H1 (cell line): Measurements from ENCODE around the gene CLDND1.

ENCODE experiments used
- BACH1 ChIP-seq: IDR thresholded peaks from 2 replicates; pipeline ENCODE4 v1.6.1; 2012; ENCODE audit warnings: low read length, improper control_type of control experiment
- BCL11A ChIP-seq, 2 experiments: IDR thresholded peaks; one replicate each; pipeline ENCODE4 v1.6.1; 2011; ENCODE audit warnings: low read depth in 2 of 2, low read length in 2 of 2, mild to moderate bottlenecking in 2 of 2
- CBX5 ChIP-seq: fragments of 300-800, 300-1000 bp; sonication (generic); IDR thresholded peaks from 2 replicates; pipeline ENCODE4 v1.7.1; 2016; ENCODE audit warnings: antibody characterized with exemption, low read length, low read depth
- CTCF ChIP-seq, 3 experiments: IDR thresholded peaks; 1 replicate in 2 of 3; 2 replicates in 1 of 3; pipeline versions ENCODE4 v1.5.1 to v1.6.1; 2011; ENCODE audit warnings: low read length in 3 of 3, mild to moderate bottlenecking in 3 of 3, inconsistent platforms in 2 of 3, low read depth in 1 of 3, moderate library complexity in 1 of 3; ENCODE audit not compliant: insufficient read depth in 1 of 3; ENCODE audit errors: control extremely low read depth in 1 of 3
- EZH2 ChIP-seq: fragments of 200-600 bp; sonication (generic); IDR thresholded peaks from 2 replicates; pipeline ENCODE4 v1.7.1; 2012; ENCODE audit warnings: low read depth, mild to moderate bottlenecking, moderate library complexity, low read length, inconsistent platforms; ENCODE audit not compliant: severe bottlenecking
- FOSL1 ChIP-seq: IDR thresholded peaks from 2 replicates; pipeline ENCODE4 v1.6.1; 2011; ENCODE audit warnings: mild to moderate bottlenecking, low read depth, low read length, moderate library complexity; ENCODE audit not compliant: insufficient read depth
- JUND ChIP-seq: IDR thresholded peaks from 2 replicates; pipeline ENCODE4 v1.6.1; 2011; ENCODE audit warnings: mild to moderate bottlenecking, improper control_type of control experiment, low read length
- RAD21 ChIP-seq, 2 experiments: IDR thresholded peaks in 1 of 2; conservative IDR thresholded peaks in 1 of 2; 2 replicates each; pipeline ENCODE4 v1.6.1; 2011; ENCODE audit warnings: low read depth in 2 of 2, low read length in 2 of 2, improper control_type of control experiment in 1 of 2, inconsistent platforms in 1 of 2, mild to moderate bottlenecking in 1 of 2, moderate library complexity in 1 of 2
- TF ChIP-seq, protein P1 (sequence below): IDR thresholded peaks from 2 replicates; pipeline ENCODE4 v1.6.1; 2012; ENCODE audit warnings: inconsistent platforms

- TF ChIP-seq BCL11A (IDR thresholded peaks at IDR 0.05; ENCODE audit: low read depth in 2 of 2, low read length in 2 of 2) (no peak), CTCF (IDR thresholded peaks at IDR 0.05; ENCODE audit: control extremely low read depth in 1 of 3, insufficient read depth in 1 of 3, low read depth in 1 of 3, low read length in 3 of 3) (no peak), FOSL1 (no peak), JUND (no peak), EZH2 (no peak), CBX5 (no peak), RAD21 (IDR thresholded peaks at IDR 0.05 in 1 of 2, conservative IDR thresholded peaks at IDR 0.05 in 1 of 2; ENCODE audit: low read depth in 2 of 2, low read length in 2 of 2) (no peak), BACH1 (no peak)
- TF ChIP-seq, protein P1, sequence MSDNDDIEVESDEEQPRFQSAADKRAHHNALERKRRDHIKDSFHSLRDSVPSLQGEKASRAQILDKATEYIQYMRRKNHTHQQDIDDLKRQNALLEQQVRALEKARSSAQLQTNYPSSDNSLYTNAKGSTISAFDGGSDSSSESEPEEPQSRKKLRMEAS = no peak
Observed at GRCh38 chr3:98532275-98532637, 9.6 kb upstream of the CLDND1 start.
